Upper lobe of left lung (tissue), 6 donors: ENCODE data around the gene C1D. TPM values are rescaled to one million over a fixed set of nuclear protein-coding genes. Genes with fewer than 3 reads are reported as not detected.

Source experiments
- ATAC-seq, 2 donors: fragments of 200-7000 bp; cut with Tn5 transposase; one replicate each; pipeline ENCODE4 v1.9.1; 2022; ENCODE audit warnings: mild to moderate bottlenecking in 2 of 2, moderate library complexity in 2 of 2; ENCODE audit not compliant: low FRiP score in 2 of 2
- DNase-seq, 2 donors: peaks; one replicate each; pipeline ENCODE4 v3.0.0-alpha.2; 2019 to 2020
- H3K27ac ChIP-seq, 4 donors: fragments of 200-600 bp; sonication (generic); one replicate each; pipeline ENCODE4 v1.5.1; 2016 to 2019
- H3K27me3 ChIP-seq, 4 donors: fragments of 200-600 bp; sonication (generic); one replicate each; pipeline ENCODE4 v1.5.1; 2017 to 2019
- H3K36me3 ChIP-seq, 4 donors: fragments of 200-600 bp; sonication (generic); one replicate each; pipeline ENCODE4 v1.5.1; 2016 to 2019
- H3K4me1 ChIP-seq, 4 donors: fragments of 200-600 bp; sonication (generic); one replicate each; pipeline ENCODE4 v1.5.1; 2018 to 2019
- H3K4me3 ChIP-seq, 4 donors: fragments of 200-600 bp; sonication (generic); one replicate each; pipeline ENCODE4 v1.5.1; 2017 to 2019; ENCODE audit warnings: mild to moderate bottlenecking in 2 of 4, moderate library complexity in 1 of 4
- H3K9me3 ChIP-seq, 4 donors: fragments of 200-600 bp; sonication (generic); one replicate each; pipeline ENCODE4 v1.5.1; 2018 to 2019
- CTCF ChIP-seq, 6 experiments: fragments of 450-650 bp in 4 of 6; fragments of 200-600 bp in 2 of 6; sonication (generic) in 2 of 6; IDR thresholded peaks; one replicate each; pipeline ENCODE4 v1.5.1; 2016 to 2019; ENCODE audit warnings: antibody characterized with exemption in 6 of 6
- EP300 ChIP-seq, 4 donors: sonication (generic); formaldehyde crosslinking; IDR thresholded peaks; one replicate each; pipeline ENCODE4 v1.5.1; 2017; ENCODE audit warnings: antibody characterized with exemption in 4 of 4, control low read depth in 2 of 4
- POLR2A ChIP-seq, 4 donors: fragments of 450-650 bp; IDR thresholded peaks; one replicate each; pipeline ENCODE4 v1.5.1; 2016 to 2017; ENCODE audit warnings: antibody characterized with exemption in 4 of 4, mild to moderate bottlenecking in 2 of 4
- POLR2AphosphoS5 ChIP-seq, 2 donors: sonication (generic); formaldehyde crosslinking; IDR thresholded peaks; one replicate each; pipeline ENCODE4 v1.5.1; 2017; ENCODE audit warnings: antibody characterized with exemption in 2 of 2
- WGBS, 2 donors: methylation state at CpG; one replicate each; pipeline ENCODE4 v1.1.5; 2017 to 2018; 5-methylcytosine and 5-hydroxymethylcytosine counted together
- total RNA-seq, 6 donors: library from RNA; depleted of rRNA in 4 of 6; stranded (reverse); fragments of >200 nt in 4 of 6; gene quantifications; one replicate each; pipeline versions ENCODE4 v1.1.0 to v1.2.1, GENCODE V29; 2016 to 2021
- donor health status: DM: no; HTN: no; CAD: no; lungs with moderate emphysema.
- donor health status: DM: no; HTN: yes; CAD: no; lungs with severe emphysema.

Gene C1D
- total RNA-seq, 6 donors from 2014 or later, result 3.3 to 59.5 (median 22.0) TPM

DNA sequence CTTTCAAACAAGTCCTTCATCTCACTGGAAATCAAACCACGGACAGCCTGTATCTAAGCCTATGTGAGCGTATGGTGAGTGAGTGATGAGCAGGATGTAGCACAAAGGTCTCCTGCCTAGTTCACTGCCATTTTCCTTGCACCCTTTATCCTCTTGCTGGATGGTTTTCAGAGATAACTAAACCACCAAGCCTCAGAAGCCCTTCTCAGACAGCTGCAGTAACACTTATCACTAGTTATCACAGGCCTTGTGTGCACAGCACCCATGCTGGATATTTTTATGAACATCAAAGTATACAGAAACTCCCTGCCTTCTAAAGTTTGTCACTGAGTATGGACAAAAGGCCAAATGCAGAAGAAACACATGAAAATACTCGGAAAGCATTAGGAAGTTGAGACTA, 69.5 kb downstream of the C1D start:
- WGBS, 2 donors, result 88 to 89% methylated on average over 3 of the region's 3 CpGs

GRCh38 chr2:67991456-67991855, 71.3 kb downstream of the C1D start:
- H3K27ac ChIP-seq, result no peak overlapping the region
- ATAC-seq (no peak), DNase-seq (no peak)
- 70 to 73% methylated on average over 2 of the region's 2 CpGs for WGBS, 2 donors
- no peaks in the 10 kb centered on the region for H3K27me3 ChIP-seq
- no peak overlapping the region for H3K4me3 ChIP-seq
- H3K9me3 ChIP-seq, result no peaks in the 10 kb centered on the region
- H3K36me3 ChIP-seq, result no peaks in the 10 kb centered on the region
- TF ChIP-seq CTCF (IDR thresholded peaks at IDR 0.05) (no peak), EP300 (IDR thresholded peaks at IDR 0.05) (no peak), POLR2A (IDR thresholded peaks at IDR 0.05) (no peak), POLR2AphosphoS5 (IDR thresholded peaks at IDR 0.05) (no peak)
- H3K4me1 ChIP-seq, result no peaks in the 10 kb centered on the region

More for the DNA sequence above, 69.5 kb downstream of the C1D start:
- ATAC-seq (no peak), DNase-seq (no peak)
- no peak overlapping the region for H3K27ac ChIP-seq
- H3K4me1 ChIP-seq, result no peaks in the 10 kb centered on the region
- H3K4me3 ChIP-seq, result no peak overlapping the region
- H3K36me3 ChIP-seq, result no peaks in the 10 kb centered on the region
- H3K27me3 ChIP-seq, result no peaks in the 10 kb centered on the region
- no peak for TF ChIP-seq POLR2AphosphoS5 (IDR thresholded peaks at IDR 0.05)
- no peak for TF ChIP-seq POLR2A (IDR thresholded peaks at IDR 0.05)
- TF ChIP-seq EP300 (IDR thresholded peaks at IDR 0.05), result no peak
- TF ChIP-seq CTCF (IDR thresholded peaks at IDR 0.05), result no peak
- H3K9me3 ChIP-seq, result no peaks in the 10 kb centered on the region

Other genes starting within 250 kb of the C1D start
- 10 to 100 TPM in 4 of 6 donors, 1 to 10 TPM in 2; 7.2 to 28.1 (median 13.6) TPM for gene PNO1, start 94.9 kb upstream of the C1D start, total RNA-seq
- 10 to 100 TPM; 14.7 to 56.6 (median 45.4) TPM for gene PPP3R1, start 189.5 kb upstream of the C1D start, total RNA-seq